Measurements from ENCODE around the gene DNMBP. TPM values are rescaled to one million over a fixed set of nuclear protein-coding genes. Genes with fewer than 3 reads are reported as not detected.
A peak's percentile ranks its signal among the peaks of the same experiment; 100 is the strongest.

Gene DNMBP
- 1 to 10 TPM; 2.8 to 8.5 (median 4.4) TPM for total RNA-seq
- polyA plus RNA-seq, result under 1 TPM; 0.40 to 0.94 TPM
- total RNA-seq, result 10.9 reads per million, percentile 37 among the genes with 10 or more reads in this experiment

GRCh38 chr10:100009793-100010676 is at the start of gene DNMBP:
Gene DNMBP, minus strand, starts transcription at chr10:100009947. Its CDS starts 37,823 bp downstream, at chr10:99972124.
- peak within 1 kb of the TSS; percentile 40 to 96 (median 82) for H3K27ac Mint-ChIP-seq
- H3K27me3 Mint-ChIP-seq, result peaks cover 0 to 35% (median 0%) of the 10 kb centered on the region in 5 donors
- Histone ChIP-seq H3K4me1 (ENCODE audit: control insufficient read depth in 2 of 2, insufficient read depth in 2 of 2, low read length in 2 of 2) (peaks cover 10 to 12% of the 10 kb centered on the region in 2 donors), H3K9me3 (ENCODE audit: control insufficient read depth in 2 of 3, low read length in 3 of 3) (no peaks in the 10 kb centered on the region), H3K36me3 (ENCODE audit: control insufficient read depth in 2 of 3, insufficient read depth in 3 of 3, low read length in 3 of 3) (no peaks in the 10 kb centered on the region), H3K4me3 (ENCODE audit: low read length) (peak within 1 kb of the TSS; percentile 69), H3K27ac (ENCODE audit: low read depth, low read length) (peak within 1 kb of the TSS; percentile 50), H3K27me3 (ENCODE audit: control insufficient read depth in 2 of 2, insufficient read depth in 2 of 2, low read length in 2 of 2) (no peaks in the 10 kb centered on the region)
- H3K4me1 Mint-ChIP-seq, result peaks cover 8 to 51% (median 40%) of the 10 kb centered on the region in 7 donors
- ChIA-PET CTCF (interaction anchor here (1.0 to 1.7 kb wide), 8 partner anchors 11 to 277 kb away, joined by 3 to 10 read pairs (median 3); partner anchors contain the start of gene CUTC), POLR2A (interaction anchor here (1.7 kb wide), 1 partner anchor 278 kb away, joined by 5 read pairs; the partner anchor contains the start of genes COX15 and CUTC)
- ATAC-seq (peak; percentile 95), DNase-seq (peak; percentile 61 to 87 (median 79))
- no peaks in the 10 kb centered on the region for H3K9me3 Mint-ChIP-seq
- H3K36me3 Mint-ChIP-seq, result no peaks in the 10 kb centered on the region
- intact Hi-C loops (cut with micrococcal nuclease), result loop anchor here (1.0 to 10.0 kb wide), 12 partner anchors 15 to 1876 kb away; partner anchors contain the start of genes COX15 (in 2 of the 2), CUTC (in 2 of the 2), SLC25A28 (in 2 of the 2) and ERLIN1 (in 1 of the 2)
- H3K4me3 Mint-ChIP-seq, result peak within 1 kb of the TSS; percentile 85 to 98 (median 96)

GRCh38 chr10:100057948-100058347 is 48.2 kb upstream of the DNMBP start:
- CTCF ChIA-PET, result no interaction called here
- intact Hi-C loops (cut with micrococcal nuclease), result no loop called here
- POLR2A ChIA-PET, result no interaction called here
- Histone ChIP-seq H3K36me3 (ENCODE audit: control insufficient read depth in 2 of 3, insufficient read depth in 3 of 3, low read length in 3 of 3) (no peaks in the 10 kb centered on the region), H3K4me3 (ENCODE audit: low read length) (no peak overlapping the region), H3K9me3 (ENCODE audit: control insufficient read depth in 2 of 3, low read length in 3 of 3) (no peaks in the 10 kb centered on the region), H3K4me1 (ENCODE audit: control insufficient read depth in 2 of 2, insufficient read depth in 2 of 2, low read length in 2 of 2) (no peaks in the 10 kb centered on the region), H3K27ac (ENCODE audit: low read depth, low read length) (no peak overlapping the region), H3K27me3 (ENCODE audit: control insufficient read depth in 2 of 2, insufficient read depth in 2 of 2, low read length in 2 of 2) (no peaks in the 10 kb centered on the region)
- Mint-ChIP-seq H3K4me3 (no peak overlapping the region), H3K9me3 (peaks cover 0 to 10% (median 2%) of the 10 kb centered on the region in 11 donors), H3K27ac (no peak overlapping the region), H3K27me3 (peaks cover 4 to 33% (median 8%) of the 10 kb centered on the region in 5 donors), H3K36me3 (peaks cover 0 to 3% (median 0%) of the 10 kb centered on the region in 5 donors), H3K4me1 (no peaks in the 10 kb centered on the region)
- DNase-seq, result no peak
- ATAC-seq, result no peak

GRCh38 chr10:100053686-100054460 is 44.1 kb upstream of the DNMBP start:
- H3K4me1 ChIP-seq (ENCODE audit: control insufficient read depth in 2 of 2, insufficient read depth in 2 of 2, low read length in 2 of 2), result no peaks in the 10 kb centered on the region
- H3K36me3 Mint-ChIP-seq, result peaks cover 0 to 3% (median 0%) of the 10 kb centered on the region in 5 donors
- DNase-seq (no peak), ATAC-seq (no peak)
- no peak overlapping the region for H3K27ac ChIP-seq (ENCODE audit: low read depth, low read length)
- H3K9me3 ChIP-seq (ENCODE audit: control insufficient read depth in 2 of 3, low read length in 3 of 3), result no peaks in the 10 kb centered on the region
- ChIA-PET POLR2A (interaction anchor here (0.6 kb wide), 1 partner anchor 15 kb away, joined by 3 read pairs; no protein-coding TSS in a partner anchor), CTCF (interaction anchor here (0.9 kb wide), 1 partner anchor 208 kb away, joined by 3 read pairs; no protein-coding TSS in a partner anchor)
- peaks cover 0 to 10% (median 2%) of the 10 kb centered on the region in 11 donors for H3K9me3 Mint-ChIP-seq
- H3K27ac Mint-ChIP-seq, result no peak overlapping the region
- H3K4me1 Mint-ChIP-seq, result no peaks in the 10 kb centered on the region
- no peaks in the 10 kb centered on the region for H3K27me3 ChIP-seq (ENCODE audit: control insufficient read depth in 2 of 2, insufficient read depth in 2 of 2, low read length in 2 of 2)
- peaks cover 4 to 32% (median 8%) of the 10 kb centered on the region in 5 donors for H3K27me3 Mint-ChIP-seq
- no peak overlapping the region for H3K4me3 ChIP-seq (ENCODE audit: low read length)
- no peaks in the 10 kb centered on the region for H3K36me3 ChIP-seq (ENCODE audit: control insufficient read depth in 2 of 3, insufficient read depth in 3 of 3, low read length in 3 of 3)
- intact Hi-C loops (cut with micrococcal nuclease), result no loop called here
- H3K4me3 Mint-ChIP-seq, result no peak overlapping the region

GRCh38 chr10:100046021-100046486 is 36.3 kb upstream of the DNMBP start:
- H3K27me3 Mint-ChIP-seq, result peaks cover 0 to 13% (median 6%) of the 10 kb centered on the region in 5 donors
- H3K36me3 ChIP-seq (ENCODE audit: control insufficient read depth in 2 of 3, insufficient read depth in 3 of 3, low read length in 3 of 3), result no peaks in the 10 kb centered on the region
- POLR2A ChIA-PET, result no interaction called here
- intact Hi-C loops (cut with micrococcal nuclease), result loop anchor here (1.0 to 10.0 kb wide), 4 partner anchors 71 to 1579 kb away; no protein-coding TSS in a partner anchor
- peaks cover 0 to 6% (median 0%) of the 10 kb centered on the region in 7 donors for H3K4me1 Mint-ChIP-seq
- no peaks in the 10 kb centered on the region for H3K36me3 Mint-ChIP-seq
- H3K9me3 Mint-ChIP-seq, result no peaks in the 10 kb centered on the region
- DNase-seq (peak; percentile 38 to 80 (median 71)), ATAC-seq (peak; percentile 86)
- no peak overlapping the region for H3K4me3 Mint-ChIP-seq
- no peak overlapping the region for H3K4me3 ChIP-seq (ENCODE audit: low read length)
- H3K27ac ChIP-seq (ENCODE audit: low read depth, low read length), result no peak overlapping the region
- H3K27ac Mint-ChIP-seq, result peak overlapping the region in 2 of 9 donors; percentile 9 to 42
- CTCF ChIA-PET, result interaction anchor here (0.7 to 4.5 kb wide), 10 partner anchors 9 to 239 kb away, joined by 3 to 77 read pairs (median 4); partner anchors contain the start of gene DNMBP
- H3K27me3 ChIP-seq (ENCODE audit: control insufficient read depth in 2 of 2, insufficient read depth in 2 of 2, low read length in 2 of 2), result no peaks in the 10 kb centered on the region
- H3K9me3 ChIP-seq (ENCODE audit: control insufficient read depth in 2 of 3, low read length in 3 of 3), result no peaks in the 10 kb centered on the region
- no peaks in the 10 kb centered on the region for H3K4me1 ChIP-seq (ENCODE audit: control insufficient read depth in 2 of 2, insufficient read depth in 2 of 2, low read length in 2 of 2)

- Mint-ChIP-seq H3K9me3 (no peaks in the 10 kb centered on the region), H3K4me3 (no peak overlapping the region), H3K27me3 (peaks cover 0 to 13% (median 6%) of the 10 kb centered on the region in 5 donors), H3K36me3 (no peaks in the 10 kb centered on the region), H3K27ac (no peak overlapping the region), H3K4me1 (peaks cover 0 to 6% (median 0%) of the 10 kb centered on the region in 7 donors)
- ChIA-PET CTCF (interaction anchor here (0.7 to 4.5 kb wide), 11 partner anchors 9 to 239 kb away, joined by 3 to 77 read pairs (median 3); partner anchors contain the start of gene DNMBP), POLR2A (no interaction called here)
- DNase-seq, result no peak
- Histone ChIP-seq H3K27me3 (ENCODE audit: control insufficient read depth in 2 of 2, insufficient read depth in 2 of 2, low read length in 2 of 2) (no peaks in the 10 kb centered on the region), H3K9me3 (ENCODE audit: control insufficient read depth in 2 of 3, low read length in 3 of 3) (no peaks in the 10 kb centered on the region), H3K4me1 (ENCODE audit: control insufficient read depth in 2 of 2, insufficient read depth in 2 of 2, low read length in 2 of 2) (no peaks in the 10 kb centered on the region), H3K27ac (ENCODE audit: low read depth, low read length) (no peak overlapping the region), H3K36me3 (ENCODE audit: control insufficient read depth in 2 of 3, insufficient read depth in 3 of 3, low read length in 3 of 3) (no peaks in the 10 kb centered on the region), H3K4me3 (ENCODE audit: low read length) (no peak overlapping the region)
- intact Hi-C loops (cut with micrococcal nuclease), result loop anchor here (5.0 to 10.0 kb wide), 2 partner anchors 71 to 1578 kb away; no protein-coding TSS in a partner anchor
- no peak for ATAC-seq
Observed at GRCh38 chr10:100045592-100045991, 35.8 kb upstream of the DNMBP start.

GRCh38 chr10:100043796-100044195 is 34.0 kb upstream of the DNMBP start:
- no peak for ATAC-seq
- ChIA-PET CTCF (interaction anchor here (4.5 kb wide), 1 partner anchor 198 kb away, joined by 77 read pairs; no protein-coding TSS in a partner anchor), POLR2A (no interaction called here)
- H3K4me3 Mint-ChIP-seq, result no peak overlapping the region
- no peaks in the 10 kb centered on the region for H3K27me3 ChIP-seq (ENCODE audit: control insufficient read depth in 2 of 2, insufficient read depth in 2 of 2, low read length in 2 of 2)
- H3K27ac Mint-ChIP-seq, result peak overlapping the region in 1 of 9 donors; percentile 7
- peaks cover 4 to 15% (median 11%) of the 10 kb centered on the region in 5 donors for H3K27me3 Mint-ChIP-seq
- intact Hi-C loops (cut with micrococcal nuclease), result loop anchor here in 1 of 2 donors (10.0 kb wide), 1 partner anchor 69 kb away; no protein-coding TSS in a partner anchor
- H3K4me1 ChIP-seq (ENCODE audit: control insufficient read depth in 2 of 2, insufficient read depth in 2 of 2, low read length in 2 of 2), result no peaks in the 10 kb centered on the region
- H3K9me3 ChIP-seq (ENCODE audit: control insufficient read depth in 2 of 3, low read length in 3 of 3), result no peaks in the 10 kb centered on the region
- peaks cover 0 to 6% (median 0%) of the 10 kb centered on the region in 7 donors for H3K4me1 Mint-ChIP-seq
- no peaks in the 10 kb centered on the region for H3K9me3 Mint-ChIP-seq
- H3K27ac ChIP-seq (ENCODE audit: low read depth, low read length), result no peak overlapping the region
- DNase-seq, result no peak
- H3K4me3 ChIP-seq (ENCODE audit: low read length), result no peak overlapping the region
- no peaks in the 10 kb centered on the region for H3K36me3 Mint-ChIP-seq
- H3K36me3 ChIP-seq (ENCODE audit: control insufficient read depth in 2 of 3, insufficient read depth in 3 of 3, low read length in 3 of 3), result no peaks in the 10 kb centered on the region
